ENCODE measurements around the gene DAZAP1.

DNA sequence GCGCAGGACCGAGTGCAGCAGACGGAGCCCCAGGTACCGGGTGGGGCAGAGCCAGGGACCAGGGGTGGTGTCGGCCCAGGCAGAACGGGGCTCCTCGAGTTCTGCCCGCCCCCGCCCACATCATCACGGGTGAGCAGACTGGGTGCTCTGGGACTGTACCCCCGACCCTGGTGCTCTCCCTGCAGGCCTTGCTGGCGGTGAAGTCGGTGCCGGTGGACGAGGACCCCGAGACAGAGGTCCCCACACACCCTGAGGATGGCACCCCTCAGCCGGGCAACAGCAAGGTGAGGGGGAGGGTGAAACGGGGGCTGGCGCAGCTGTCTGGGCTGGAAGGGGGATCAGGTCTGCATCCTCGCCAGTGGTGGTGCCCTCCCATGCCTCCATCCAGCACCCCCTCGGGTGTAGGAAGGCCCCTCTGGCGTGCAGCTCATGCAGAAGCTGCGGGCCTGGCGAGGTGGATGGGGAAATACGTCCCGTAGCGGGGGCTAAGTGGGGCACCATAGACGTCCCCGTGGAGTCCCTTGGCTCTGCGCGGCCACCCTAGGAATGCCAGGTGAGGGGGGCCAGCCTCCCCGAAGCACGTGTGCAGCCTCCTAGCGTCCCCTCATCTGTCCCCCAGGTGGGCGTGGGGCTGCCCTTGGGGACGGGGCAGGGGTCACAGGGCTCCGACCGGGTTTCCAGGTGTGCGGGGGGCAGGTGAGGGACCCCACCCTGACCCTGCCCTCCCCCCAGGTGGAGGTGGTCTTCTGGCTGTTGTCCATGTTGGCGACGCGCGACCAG lies 48.9 kb downstream of the DAZAP1 start:
- TF ChIP-seq, protein P1, sequence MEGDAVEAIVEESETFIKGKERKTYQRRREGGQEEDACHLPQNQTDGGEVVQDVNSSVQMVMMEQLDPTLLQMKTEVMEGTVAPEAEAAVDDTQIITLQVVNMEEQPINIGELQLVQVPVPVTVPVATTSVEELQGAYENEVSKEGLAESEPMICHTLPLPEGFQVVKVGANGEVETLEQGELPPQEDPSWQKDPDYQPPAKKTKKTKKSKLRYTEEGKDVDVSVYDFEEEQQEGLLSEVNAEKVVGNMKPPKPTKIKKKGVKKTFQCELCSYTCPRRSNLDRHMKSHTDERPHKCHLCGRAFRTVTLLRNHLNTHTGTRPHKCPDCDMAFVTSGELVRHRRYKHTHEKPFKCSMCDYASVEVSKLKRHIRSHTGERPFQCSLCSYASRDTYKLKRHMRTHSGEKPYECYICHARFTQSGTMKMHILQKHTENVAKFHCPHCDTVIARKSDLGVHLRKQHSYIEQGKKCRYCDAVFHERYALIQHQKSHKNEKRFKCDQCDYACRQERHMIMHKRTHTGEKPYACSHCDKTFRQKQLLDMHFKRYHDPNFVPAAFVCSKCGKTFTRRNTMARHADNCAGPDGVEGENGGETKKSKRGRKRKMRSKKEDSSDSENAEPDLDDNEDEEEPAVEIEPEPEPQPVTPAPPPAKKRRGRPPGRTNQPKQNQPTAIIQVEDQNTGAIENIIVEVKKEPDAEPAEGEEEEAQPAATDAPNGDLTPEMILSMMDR (IDR thresholded peaks at IDR 0.05; ENCODE audit: low read depth, low read length, missing input control) = no peak
- TF ChIP-seq RAD21 (IDR thresholded peaks at IDR 0.05) (no peak), SP1 (IDR thresholded peaks at IDR 0.05) (no peak), GABPA (IDR thresholded peaks at IDR 0.05 in 1 of 2, conservative IDR thresholded peaks at IDR 0.05 in 1 of 2) (no peak)
- TF ChIP-seq, protein P2, sequence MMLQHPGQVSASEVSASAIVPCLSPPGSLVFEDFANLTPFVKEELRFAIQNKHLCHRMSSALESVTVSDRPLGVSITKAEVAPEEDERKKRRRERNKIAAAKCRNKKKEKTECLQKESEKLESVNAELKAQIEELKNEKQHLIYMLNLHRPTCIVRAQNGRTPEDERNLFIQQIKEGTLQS (IDR thresholded peaks at IDR 0.05) = no peak
